NCI-H82 treated with DMSO at 0.1 percent for 48 hours (cell line): ENCODE results near the gene NMT2.
A peak's percentile ranks its signal among the peaks of the same experiment; 100 is the strongest.

Experiments
- DNase-seq: peaks from one replicate; lab custom pipeline; 2025; ENCODE audit not compliant: unreplicated experiment; lab: John Stamatoyannopoulos, UW

The NMT2 gene

DNA sequence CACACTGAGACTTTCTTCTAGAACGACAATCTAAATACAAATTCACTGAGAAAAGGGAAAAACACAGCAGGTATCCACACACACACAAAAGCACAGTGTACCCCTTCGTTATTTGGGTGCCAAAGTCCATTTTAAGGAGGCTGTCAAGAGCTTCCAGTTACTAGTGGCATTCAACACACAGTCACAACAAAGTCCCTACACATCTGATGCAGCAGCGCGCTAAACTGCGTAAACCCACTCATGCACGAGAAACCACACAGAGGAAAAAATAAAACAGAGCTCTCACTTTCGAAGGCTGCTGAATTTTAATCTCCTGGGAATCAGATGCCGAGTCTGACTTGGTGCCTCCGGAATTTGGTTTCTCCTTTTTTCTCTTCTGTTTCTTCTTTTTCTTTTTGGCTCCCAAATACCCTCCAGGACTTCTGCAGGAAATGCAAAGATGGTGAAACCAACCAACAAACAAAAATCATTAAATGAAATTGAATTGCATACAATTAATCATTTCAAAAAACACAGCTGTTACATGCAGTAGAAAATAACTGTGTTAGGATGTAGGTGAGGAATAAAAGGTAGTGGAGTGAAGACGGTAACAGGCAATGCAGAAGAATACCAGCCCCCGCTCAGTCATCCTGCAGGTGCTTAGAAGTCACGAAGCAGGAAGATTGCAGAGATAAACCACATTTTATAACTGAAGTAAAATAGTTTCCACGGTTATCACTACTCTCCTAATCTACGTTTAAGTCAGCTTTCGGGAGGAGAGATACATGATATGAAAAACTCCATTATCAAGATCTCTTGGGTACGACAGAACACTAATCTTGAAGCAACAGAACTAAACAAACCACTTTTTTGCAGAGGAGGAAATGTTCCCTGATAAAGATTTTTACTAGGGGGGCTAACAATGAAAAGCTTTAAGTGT, 27.1 kb downstream of the NMT2 start:
- no peak for DNase-seq

DNA sequence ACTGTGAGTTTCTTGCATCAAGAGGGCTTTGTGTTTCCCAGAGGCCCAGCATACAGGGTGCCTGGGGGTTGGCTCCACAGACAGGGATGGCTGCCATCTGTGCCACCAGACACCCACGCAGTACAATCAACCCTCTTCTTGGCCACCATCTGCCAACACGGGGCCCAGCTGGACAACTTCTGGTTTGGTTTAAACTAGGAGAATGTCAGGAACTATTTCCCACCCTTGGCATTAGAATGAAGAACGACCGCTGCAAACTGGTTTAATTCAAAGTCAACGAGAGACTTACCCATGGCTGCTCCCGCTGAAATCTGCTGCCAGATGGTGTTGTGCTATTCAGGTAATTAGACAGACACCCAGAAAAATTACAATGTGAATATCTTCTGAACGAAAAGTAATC, 27.8 kb downstream of the NMT2 start:
- peak; percentile 12 for DNase-seq

DNA sequence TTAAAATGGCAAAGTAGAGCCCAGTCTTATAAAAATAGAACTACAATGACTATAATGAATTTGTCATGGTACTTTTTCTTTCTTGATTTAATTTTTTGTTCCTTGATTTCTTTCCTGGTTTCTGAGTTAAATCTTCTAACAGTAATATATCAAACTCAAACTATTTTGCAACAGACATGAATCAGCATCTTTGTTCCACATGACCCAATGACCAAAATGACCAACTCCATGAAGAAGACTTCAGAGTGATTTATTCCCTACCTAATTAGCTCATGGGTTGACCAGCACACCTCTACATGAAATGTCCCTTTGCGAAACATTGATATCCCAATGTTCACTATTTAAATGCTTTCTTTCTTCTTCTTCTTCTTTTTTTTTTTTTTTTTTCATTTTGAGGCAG, 30.9 kb downstream of the NMT2 start:
- no peak for DNase-seq

DNA sequence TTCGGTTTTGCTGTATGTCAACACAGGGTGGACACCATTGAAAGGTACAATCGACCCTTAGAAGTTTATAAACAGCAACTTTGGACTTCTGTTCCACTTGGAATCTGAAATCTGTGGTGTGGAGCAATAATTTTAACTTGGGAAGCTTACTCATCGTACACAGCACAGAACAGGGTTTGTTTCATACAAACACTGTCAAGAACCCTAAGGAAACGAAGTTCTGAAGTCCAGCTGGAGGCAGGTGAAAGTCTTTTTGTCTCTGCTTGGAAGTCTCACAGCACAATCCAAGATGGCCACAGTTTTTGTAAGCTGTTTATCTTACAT, 31.5 kb downstream of the NMT2 start:
- DNase-seq: no peak

DNA sequence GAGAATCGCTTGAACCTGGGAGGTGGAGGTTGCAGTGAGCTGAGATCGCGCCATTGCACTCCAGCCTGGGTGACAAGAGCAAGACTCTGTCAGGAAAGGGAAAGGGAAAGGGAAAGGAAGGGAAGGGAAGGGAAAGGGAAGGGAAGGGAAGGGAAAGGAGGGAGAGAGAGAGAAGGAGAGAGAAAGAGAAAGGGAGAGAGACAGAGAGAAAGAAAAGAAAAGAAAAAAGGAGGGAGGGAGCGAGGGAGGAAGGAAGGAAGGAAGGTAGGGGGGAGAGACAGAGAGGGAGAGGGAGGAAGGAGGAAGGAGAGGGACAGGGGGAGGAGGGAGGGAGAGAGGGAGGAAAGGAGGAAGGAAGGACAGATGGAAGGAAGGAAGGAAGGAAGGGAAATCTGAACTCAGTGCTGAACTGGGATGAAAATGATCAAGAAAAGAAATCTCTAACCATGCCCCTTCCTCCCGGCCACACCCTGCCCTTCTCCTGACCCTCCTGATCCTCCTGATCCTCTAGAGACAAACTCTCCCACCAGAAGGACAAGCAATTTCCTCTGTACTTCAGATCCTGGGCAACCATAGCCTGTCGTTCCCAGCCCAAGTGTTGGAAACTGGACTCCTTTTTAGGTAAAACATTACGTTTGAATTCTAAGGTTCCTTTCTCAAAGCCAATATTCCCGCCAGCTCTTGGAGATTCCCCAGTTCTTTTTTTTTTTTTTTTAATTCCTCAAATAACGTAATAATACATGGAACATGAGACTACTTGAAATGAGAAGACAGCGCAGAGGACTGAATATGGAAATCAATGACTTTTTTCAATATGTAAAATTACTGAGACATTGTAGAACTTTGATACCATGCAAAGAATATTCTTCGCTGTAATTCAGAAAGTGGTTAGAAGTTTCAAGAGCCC, 32.1 kb downstream of the NMT2 start:
- DNase-seq: no peak

DNA sequence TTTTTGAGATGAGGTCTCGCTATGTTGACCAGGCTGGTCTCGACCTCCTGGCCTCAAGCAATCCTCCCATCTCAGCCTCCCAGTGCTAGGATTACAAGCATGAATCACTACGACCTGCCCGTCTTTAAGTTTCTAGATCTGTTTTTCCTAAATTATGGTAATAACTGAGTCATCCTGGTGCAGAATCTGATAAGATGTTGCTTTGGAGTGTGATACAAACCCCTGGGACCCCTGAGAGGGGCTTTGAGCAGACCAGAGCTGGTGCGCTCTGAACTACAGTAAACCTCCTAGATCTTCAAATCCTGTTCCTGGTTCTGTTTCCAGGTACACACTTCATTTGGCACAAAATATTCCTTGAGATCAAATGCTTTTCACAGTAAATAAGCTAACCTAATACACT, 37.2 kb downstream of the NMT2 start:
- no peak for DNase-seq

DNA sequence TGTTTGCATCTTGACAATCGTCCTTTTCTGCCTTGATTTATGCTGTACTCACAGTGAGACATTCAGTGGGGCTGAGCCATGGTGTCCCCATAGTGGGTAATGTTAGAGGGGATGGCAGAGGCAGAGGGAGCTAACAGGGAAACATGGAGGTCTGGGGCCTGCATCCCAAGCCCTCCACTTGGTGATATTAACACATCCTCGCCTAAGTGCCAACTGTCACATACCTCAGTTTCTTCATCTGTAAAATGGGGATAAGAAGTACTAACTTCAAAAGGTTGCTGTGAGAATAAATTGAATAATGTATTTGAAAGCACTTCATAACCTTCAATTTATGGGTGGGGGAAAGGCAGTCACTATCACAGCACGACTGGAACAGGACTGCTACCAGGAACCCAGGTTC, 43.6 kb downstream of the NMT2 start:
- no peak for DNase-seq

DNA sequence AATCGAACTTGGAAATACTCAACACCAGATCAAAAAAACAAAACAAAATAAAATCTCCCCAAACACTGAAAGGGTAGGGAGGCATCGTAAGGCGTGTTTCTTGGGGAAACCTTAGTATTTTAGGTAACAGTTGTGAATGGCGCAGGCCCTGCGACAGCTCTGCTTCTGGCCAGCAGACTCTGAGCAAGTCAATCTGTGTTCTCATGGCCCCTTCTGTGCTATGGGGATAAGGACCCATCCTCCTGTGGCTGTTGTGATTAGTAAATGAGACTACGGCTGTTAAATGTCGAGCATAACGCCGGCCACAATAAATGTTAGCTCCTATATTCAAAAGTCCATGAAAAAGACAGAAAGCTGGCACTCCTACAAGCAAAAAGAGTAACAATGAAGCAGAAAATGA, 44.3 kb downstream of the NMT2 start:
- no peak for DNase-seq

DNA sequence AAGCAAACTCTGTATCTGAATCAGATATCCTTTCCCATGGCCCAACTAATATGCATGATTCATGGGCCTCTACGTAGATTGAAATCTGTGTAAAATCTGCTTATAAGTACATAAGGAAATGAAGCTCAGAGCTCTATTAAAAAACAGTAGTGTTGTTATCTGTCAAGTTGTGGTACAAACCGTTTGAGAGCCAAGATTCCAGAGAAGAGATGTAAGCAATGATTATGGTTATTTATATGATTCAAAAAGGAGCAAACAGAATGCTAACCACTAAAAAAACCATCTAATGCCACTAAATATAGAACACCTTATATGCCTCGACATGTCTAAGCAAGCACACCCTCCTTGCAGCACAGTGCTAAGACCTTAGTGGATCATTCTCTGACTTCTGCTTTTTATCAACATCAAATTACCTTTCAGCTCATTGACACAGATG, 44.7 kb downstream of the NMT2 start:
- DNase-seq: no peak

DNA sequence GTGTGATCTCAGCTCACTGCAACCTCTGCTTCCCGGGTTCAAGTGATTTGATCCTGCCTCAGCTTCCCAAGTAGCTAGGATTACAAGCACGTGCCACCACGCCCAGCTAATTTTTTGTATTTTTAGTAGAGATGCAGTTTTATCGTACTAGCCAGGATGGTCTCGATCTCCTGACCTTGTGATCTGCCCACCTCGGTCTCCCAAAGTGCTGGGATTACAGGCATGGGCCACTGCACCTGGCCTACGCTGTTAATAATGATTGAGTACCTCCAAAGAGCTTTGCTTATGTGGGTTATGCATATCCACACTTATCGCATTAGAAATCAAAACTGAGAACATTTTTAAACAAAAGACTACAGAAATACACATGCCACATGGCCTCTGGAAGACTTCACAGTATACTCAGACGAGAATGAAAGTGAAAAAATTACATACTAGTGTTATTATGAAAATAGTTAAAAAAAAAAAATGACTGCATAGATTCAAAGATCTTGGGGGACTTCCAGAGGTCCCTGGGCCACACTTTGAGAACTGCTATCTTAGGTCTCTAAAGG, 45.9 kb downstream of the NMT2 start:
- DNase-seq: no peak

DNA sequence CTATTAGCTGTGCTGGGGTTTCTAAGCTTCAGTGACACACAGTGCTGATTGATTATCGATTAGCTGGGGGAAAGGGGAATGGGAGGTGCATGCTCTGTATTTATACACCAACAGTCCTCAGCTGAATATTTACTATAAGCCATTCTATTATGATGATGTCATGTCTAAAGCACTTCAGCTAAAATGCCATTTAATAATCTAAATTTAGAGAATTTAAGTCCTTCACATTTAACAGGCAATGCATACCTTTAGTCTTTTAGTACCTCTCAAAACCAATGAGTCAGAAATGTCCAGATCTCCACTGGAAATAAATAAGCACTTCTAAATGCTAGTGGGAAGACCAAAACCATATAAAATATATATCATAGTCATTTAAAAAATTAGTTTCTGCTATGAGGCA, 46.8 kb downstream of the NMT2 start:
- DNase-seq: no peak

DNA sequence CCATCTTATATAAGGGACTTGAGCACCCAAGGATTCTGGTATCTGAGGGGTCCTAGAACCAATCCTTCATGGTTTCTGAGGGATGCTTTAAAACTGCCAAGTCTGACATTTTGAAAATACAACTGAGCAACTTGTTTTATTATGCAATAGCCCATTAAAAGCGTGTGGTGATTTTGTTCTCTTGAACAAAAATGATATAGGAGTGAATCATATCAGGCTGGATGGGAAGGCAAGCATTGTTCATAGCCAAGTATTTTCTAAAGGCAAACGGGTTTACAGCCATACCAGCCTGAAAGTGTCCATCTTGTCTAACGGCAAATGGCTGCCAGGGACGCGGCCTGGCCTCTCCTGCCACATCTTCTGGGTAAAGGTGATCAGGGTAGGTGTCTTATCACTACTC, 48.0 kb downstream of the NMT2 start:
- DNase-seq: no peak

DNA sequence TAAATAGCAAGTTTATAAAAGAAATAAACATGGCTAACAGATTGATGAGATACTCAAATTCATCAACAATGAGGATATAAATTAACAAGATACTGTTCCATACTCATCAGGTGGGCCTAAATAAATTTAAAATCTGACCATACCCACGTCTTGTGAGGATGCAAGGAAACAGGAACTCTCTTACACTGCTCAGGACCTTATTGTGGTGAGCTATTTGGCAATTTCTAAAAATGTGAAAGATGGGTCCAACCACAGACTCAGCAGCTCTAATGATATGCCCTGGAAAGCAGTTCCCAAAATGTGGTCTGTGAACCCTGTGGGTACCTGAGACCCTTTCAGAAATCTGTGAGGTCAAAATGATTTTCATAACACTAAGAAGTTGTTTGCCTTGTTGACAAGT, 49.9 kb downstream of the NMT2 start:
- DNase-seq: no peak

DNA sequence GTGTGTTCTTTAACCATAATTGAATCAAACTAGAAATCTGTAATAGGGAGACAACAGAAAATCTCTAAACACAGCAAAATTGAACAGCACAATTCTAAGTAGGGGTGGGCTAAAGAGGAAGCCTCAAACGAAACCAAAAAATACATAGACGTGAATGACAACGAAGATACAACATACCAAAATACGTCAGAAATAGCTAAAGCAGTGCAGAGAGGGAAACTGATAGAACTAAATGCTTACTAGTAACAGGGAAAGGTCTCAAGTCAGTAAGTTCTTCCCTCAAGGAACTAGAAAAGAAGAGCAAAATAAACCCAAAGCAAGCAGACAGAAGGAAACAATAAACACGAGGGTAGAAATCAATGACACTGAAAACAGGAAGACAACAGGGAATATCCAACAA, 52.3 kb downstream of the NMT2 start:
- no peak for DNase-seq

DNA sequence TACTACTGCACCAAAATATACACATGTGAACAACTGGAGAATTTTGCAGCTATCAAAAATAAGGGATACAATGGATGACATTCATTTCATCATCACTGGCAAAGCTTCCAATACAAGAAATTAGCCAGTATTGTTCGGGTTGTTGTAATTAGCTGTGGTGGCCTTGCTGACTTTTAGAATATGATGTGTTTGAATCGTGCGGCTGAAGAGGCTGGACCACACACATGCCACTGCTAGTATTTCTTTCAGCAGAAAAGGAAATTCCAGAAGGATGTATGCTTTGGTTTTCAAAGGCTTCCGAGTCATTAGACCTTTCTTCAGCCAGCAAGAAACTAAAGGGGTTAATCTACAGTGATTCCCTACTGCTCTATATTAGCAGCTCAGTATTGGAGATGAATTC, 54.7 kb downstream of the NMT2 start:
- no peak for DNase-seq

DNA sequence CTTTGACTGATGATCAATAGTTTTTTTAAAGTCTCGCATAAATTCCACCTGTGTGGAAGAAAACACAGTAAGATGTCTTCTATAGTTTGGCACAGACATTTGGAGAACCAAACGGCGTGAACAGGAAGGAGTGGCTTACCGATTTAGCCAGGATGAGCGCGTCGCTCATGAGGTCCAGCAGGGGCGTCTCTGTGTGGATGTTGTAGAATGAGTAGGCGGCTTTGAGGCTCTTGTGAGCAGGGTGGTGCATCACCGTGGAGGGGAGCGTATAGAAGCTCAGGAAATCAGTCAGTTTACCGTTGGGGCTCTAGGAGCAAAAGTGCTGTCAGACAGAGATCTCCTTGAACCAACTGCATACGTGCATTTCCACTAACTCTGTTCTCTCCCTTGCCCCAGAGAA, 55.8 kb downstream of the NMT2 start:
- DNase-seq: no peak

DNA sequence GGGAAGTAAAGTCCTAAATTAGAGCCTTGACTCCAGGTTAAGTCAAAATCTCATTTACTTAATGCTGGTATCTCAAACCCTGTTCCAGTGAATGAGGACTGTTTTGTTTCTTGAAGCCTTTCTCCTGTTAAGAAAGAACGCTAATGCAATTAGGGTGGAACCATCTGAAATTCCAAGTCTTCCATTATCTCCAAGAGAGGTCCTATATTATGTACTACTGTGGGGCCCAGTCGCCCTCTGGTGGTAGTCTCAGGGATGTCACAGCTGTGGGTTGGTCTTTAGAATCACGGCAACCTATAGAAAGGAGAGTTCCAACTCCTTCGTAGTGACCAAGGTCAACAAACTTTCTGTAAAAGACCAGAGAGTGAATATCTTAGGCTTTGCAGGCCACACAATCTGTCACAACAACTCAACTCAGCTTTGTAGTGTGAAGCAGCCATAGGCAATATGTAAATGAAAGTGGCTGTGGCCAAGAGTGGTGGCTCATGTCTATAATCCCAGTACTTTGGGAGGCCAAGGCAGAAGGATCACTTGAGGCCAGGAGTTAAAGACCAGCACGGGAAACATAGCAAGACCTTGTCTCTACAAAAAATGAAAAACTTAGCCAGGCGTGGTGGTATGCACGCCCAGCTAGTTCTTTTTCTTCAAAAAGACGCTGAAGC, 62.0 kb downstream of the NMT2 start:
- peak; percentile 37 for DNase-seq

DNA sequence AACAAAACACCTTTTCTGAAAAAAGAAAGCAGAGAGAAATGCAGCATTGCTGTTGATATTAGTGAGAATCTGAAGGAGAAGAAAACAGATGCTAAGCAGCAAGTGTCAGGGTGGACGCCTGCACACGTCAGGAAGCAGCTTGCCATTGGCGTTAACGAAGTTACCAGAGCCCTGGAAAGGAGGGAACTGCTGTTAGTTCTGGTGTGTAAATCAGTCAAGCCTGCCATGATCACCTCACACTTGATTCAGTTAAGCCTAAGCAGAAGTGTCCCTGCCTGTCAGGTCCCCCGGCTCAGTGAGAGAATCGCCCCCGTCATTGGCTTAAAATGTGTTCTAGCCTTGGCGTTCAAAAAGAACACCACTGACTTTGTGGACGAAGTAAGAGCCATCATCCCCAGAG, 65.0 kb downstream of the NMT2 start:
- no peak for DNase-seq

DNA sequence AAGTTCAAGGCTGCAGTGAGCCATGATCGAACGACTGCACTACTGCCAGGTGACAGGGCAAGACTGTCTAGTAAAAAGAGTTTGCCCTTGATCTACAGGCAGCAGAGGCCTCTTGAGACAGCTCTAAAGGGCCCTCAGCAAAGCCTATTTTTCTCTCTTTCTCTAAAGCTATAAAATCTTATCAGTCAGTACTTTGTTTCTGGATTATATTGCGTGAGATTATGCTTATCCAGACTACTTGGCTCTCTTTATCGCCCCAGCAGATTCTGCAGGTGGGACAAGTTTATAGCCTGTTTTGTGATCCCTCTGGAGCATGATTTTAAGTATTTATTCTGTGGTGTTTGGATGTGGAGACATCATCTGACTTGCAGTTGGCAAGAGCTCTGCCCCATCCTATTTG, 68.6 kb downstream of the NMT2 start:
- no peak for DNase-seq

DNA sequence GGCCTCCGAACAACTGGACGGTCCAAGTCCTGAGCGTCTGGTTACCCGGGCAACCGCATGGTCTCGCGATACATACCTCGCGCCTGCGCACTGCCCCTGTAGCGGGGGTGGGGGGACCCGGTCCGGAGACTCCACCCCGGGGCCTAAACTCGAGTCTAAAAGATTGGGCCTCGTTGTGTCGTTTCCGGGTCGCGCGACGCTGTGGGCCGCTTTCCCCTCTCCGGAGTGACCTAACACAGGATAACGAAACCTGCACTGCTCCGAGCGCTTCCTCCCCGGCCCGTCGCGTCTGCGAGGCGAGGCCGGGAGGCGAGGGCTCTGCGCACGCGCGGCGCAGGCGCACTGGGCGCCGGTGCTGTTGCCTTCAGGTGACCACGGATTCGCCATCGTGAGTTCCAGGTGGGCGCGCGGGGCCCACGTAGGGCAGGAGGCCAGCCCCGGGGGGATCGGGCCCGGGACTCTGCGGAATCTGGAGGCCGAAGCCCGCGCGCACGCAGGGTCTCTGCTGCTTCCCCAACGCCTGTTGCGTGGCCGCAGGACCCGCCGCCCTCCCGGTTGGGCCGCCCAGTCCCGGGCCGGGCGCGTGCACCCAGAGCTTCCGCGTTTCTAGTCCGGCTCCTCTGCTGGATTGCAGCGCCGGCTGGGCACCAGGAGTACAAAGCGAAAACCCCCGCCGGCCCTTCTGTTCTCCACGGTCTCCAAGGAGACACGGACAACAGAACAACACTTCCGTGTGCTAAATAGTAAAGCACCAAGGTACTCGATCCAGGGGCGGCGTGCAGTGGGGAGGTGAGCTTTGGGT, 71.3 kb downstream of the NMT2 start, which contains the start of gene RPP38:
Gene RPP38, plus strand, starts transcription at position 345 of the 802 bp plus-strand sequence. CDS start 5,960 bp downstream, outside the sequence.
- peak; percentile 61 for DNase-seq

DNA sequence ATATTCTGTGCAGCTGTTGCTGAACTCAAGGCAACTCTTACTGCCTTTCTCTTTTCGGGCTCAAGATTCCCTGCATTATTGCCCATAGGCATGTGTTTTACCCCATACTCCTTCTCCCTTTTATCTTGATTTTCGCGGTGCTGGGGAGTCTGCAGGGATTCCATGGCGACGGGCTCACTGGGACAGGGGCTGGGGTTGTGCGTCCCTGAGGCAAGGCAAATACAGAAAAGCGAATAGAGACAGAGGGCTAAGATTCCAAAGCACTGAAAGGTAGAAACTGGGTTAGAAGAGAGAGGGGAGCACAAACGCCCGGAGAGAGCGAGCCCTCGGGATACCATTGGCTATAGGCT, 71.9 kb downstream of the NMT2 start:
- DNase-seq: no peak
